22Rv1 (cell line): ENCODE measurements around the gene GSTP1.

ENCODE experiments used
- ZFX ChIP-seq: fragments of 450-650 bp; IDR thresholded peaks from 2 replicates; pipeline ENCODE4 v1.6.1; 2017; ENCODE audit warnings: antibody characterized with exemption, borderline replicate concordance
- TF ChIP-seq, protein P1 (sequence below): fragments of 450-650 bp; IDR thresholded peaks from 2 replicates; pipeline ENCODE4 v1.5.1; 2017; ENCODE audit warnings: mild to moderate bottlenecking

DNA sequence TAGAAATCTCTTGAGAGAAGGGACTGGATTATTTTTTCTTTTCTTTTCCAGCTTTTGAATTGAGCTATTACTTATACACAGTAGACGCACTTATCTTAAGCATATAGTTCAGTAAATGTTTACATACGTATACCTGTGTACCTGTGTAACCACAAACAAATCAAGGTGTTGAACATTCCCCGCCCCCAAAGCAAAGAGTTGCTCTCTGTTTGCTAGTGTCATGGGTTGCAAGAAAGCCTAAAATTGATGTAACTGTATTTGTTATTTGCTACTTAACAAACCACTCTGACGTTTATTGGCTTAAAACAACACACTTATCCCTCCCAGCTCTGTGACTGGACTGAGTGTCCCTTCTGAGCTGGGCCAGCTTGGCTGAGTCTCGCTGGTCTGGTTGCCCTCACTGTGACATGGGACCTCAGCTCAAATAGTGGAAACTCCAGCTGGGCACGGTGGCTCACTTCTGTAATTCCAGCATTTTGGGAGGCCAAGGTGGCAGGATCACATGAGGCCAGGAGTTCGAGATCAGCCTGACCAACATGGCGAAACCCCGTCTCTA, 35.0 kb upstream of the GSTP1 start:
- TF ChIP-seq, protein P1, sequence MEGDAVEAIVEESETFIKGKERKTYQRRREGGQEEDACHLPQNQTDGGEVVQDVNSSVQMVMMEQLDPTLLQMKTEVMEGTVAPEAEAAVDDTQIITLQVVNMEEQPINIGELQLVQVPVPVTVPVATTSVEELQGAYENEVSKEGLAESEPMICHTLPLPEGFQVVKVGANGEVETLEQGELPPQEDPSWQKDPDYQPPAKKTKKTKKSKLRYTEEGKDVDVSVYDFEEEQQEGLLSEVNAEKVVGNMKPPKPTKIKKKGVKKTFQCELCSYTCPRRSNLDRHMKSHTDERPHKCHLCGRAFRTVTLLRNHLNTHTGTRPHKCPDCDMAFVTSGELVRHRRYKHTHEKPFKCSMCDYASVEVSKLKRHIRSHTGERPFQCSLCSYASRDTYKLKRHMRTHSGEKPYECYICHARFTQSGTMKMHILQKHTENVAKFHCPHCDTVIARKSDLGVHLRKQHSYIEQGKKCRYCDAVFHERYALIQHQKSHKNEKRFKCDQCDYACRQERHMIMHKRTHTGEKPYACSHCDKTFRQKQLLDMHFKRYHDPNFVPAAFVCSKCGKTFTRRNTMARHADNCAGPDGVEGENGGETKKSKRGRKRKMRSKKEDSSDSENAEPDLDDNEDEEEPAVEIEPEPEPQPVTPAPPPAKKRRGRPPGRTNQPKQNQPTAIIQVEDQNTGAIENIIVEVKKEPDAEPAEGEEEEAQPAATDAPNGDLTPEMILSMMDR, result no peak
- no peak for TF ChIP-seq ZFX
